Spinal cord (tissue), 10 donors: Measurements from ENCODE around the gene KLF16. TPM values are rescaled to one million over a fixed set of nuclear protein-coding genes. Genes with fewer than 3 reads are reported as not detected.
A peak's percentile ranks its signal among the peaks of the same experiment; 100 is the strongest.

Experiments used
- DNase-seq, 6 donors: peaks; one replicate each; pipeline versions ENCODE4 v3.0.0 to v3.0.0-alpha.2; 2013 to 2015; ENCODE audit warnings: low spot score in 6 of 6, low read depth in 4 of 6
- H3K27ac ChIP-seq: one replicate; pipeline ENCODE4 v1.5.1; 2013; ENCODE audit warnings: low read depth, low read length, control low read depth
- H3K27me3 ChIP-seq: one replicate; pipeline ENCODE4 v1.6.1; 2013; ENCODE audit warnings: low read length; ENCODE audit not compliant: control insufficient read depth, insufficient read depth
- H3K36me3 ChIP-seq: one replicate; pipeline ENCODE4 v1.6.1; 2013; ENCODE audit warnings: low read length; ENCODE audit not compliant: control insufficient read depth, insufficient read depth
- H3K4me1 ChIP-seq: one replicate; pipeline ENCODE4 v1.6.1; 2013; ENCODE audit warnings: low read length; ENCODE audit not compliant: control insufficient read depth, insufficient read depth
- H3K4me3 ChIP-seq: one replicate; pipeline ENCODE4 v1.5.1; 2013; ENCODE audit warnings: low read depth, low read length, control low read depth
- H3K9me3 ChIP-seq: one replicate; pipeline ENCODE4 v1.6.1; 2013; ENCODE audit warnings: low read length; ENCODE audit not compliant: control insufficient read depth, insufficient read depth
- WGBS: methylation state at CpG from one replicate; pipeline ENCODE4 v1.1.5; 2013; ENCODE audit warnings: missing lambda C conversion rate; ENCODE audit not compliant: insufficient coverage; 5-methylcytosine and 5-hydroxymethylcytosine counted together
- polyA plus RNA-seq, 2 donors: library from polyadenylated mRNA; unstranded; fragments of 120-200 nt; gene quantifications; one replicate each; pipeline ENCODE4 v1.2.1, GENCODE V29; 2013; ENCODE audit not compliant: insufficient read length in 2 of 2
- total RNA-seq, 2 donors: library from RNA; depleted of rRNA in 1 of 2; stranded (reverse); fragments of 120-200 nt in 1 of 2; fragments of >200 nt in 1 of 2; gene quantifications; one replicate each; pipeline versions ENCODE4 v1.2.3 to v1.2.4, GENCODE V29; 2013 to 2014
- donor health status: healthy.

KLF16 gene
- total and polyA plus RNA-seq, 4 donors, result 1.8 to 13.4 (median 7.3) TPM

- peaks cover 22% of the 10 kb centered on the region for H3K36me3 ChIP-seq
- peak overlapping the region; percentile 69 for H3K27ac ChIP-seq
- peak overlapping the region; percentile 27 for H3K4me3 ChIP-seq
- no peaks in the 10 kb centered on the region for H3K27me3 ChIP-seq
- WGBS, result 67% methylated on average over 14 of the region's 16 CpGs
- no peaks in the 10 kb centered on the region for H3K9me3 ChIP-seq
- H3K4me1 ChIP-seq, result peaks cover 89% of the 10 kb centered on the region
- DNase-seq, result no peak
Measured at GRCh38 chr19:1857648-1858326, 5.6 kb downstream of the KLF16 start.

GRCh38 chr19:1856698-1857603, 6.4 kb downstream of the KLF16 start:
- H3K27ac ChIP-seq, result peak overlapping the region; percentile 89
- WGBS, result 4% methylated on average over 68 of the region's 73 CpGs
- H3K27me3 ChIP-seq, result no peaks in the 10 kb centered on the region

GRCh38 chr19:1856345-1856697, 7.1 kb downstream of the KLF16 start:
- WGBS, result 37% methylated on average over 5 of the region's 6 CpGs
- H3K27me3 ChIP-seq, result no peaks in the 10 kb centered on the region

More at GRCh38 chr19:1856698-1857603, 6.4 kb downstream of the KLF16 start:
- H3K9me3 ChIP-seq, result no peaks in the 10 kb centered on the region
- H3K36me3 ChIP-seq, result peaks cover 25% of the 10 kb centered on the region
- H3K4me3 ChIP-seq, result peak overlapping the region; percentile 45
- DNase-seq, result peak in 2 of 6 donors; percentile 58 to 74
- H3K4me1 ChIP-seq, result peaks cover 91% of the 10 kb centered on the region

GRCh38 chr19:1855828-1856255, 7.5 kb downstream of the KLF16 start:
- H3K27me3 ChIP-seq, result no peaks in the 10 kb centered on the region
- H3K27ac ChIP-seq, result peak overlapping the region; percentile 89
- WGBS, result 71% methylated on average over 13 of the region's 13 CpGs
- DNase-seq, result peak in 1 of 6 donors; percentile 15
- peak overlapping the region; percentile 45 for H3K4me3 ChIP-seq
- H3K9me3 ChIP-seq, result no peaks in the 10 kb centered on the region
- peaks cover 90% of the 10 kb centered on the region for H3K4me1 ChIP-seq
- H3K36me3 ChIP-seq, result peaks cover 28% of the 10 kb centered on the region

More at GRCh38 chr19:1856345-1856697, 7.1 kb downstream of the KLF16 start:
- H3K9me3 ChIP-seq, result no peaks in the 10 kb centered on the region
- H3K4me1 ChIP-seq, result peaks cover 90% of the 10 kb centered on the region
- peaks cover 27% of the 10 kb centered on the region for H3K36me3 ChIP-seq
- peak overlapping the region; percentile 45 for H3K4me3 ChIP-seq
- peak overlapping the region; percentile 89 for H3K27ac ChIP-seq
- peak in 2 of 6 donors; percentile 21 to 44 for DNase-seq

- 23% methylated on average over 30 of the region's 33 CpGs for WGBS
- Histone ChIP-seq H3K4me1 (peaks cover 86% of the 10 kb centered on the region), H3K9me3 (no peaks in the 10 kb centered on the region), H3K27ac (peak overlapping the region; percentile 89), H3K27me3 (no peaks in the 10 kb centered on the region), H3K36me3 (peaks cover 31% of the 10 kb centered on the region), H3K4me3 (peak overlapping the region; percentile 45)
- peak in 2 of 6 donors; percentile 35 to 78 for DNase-seq
Measured at GRCh38 chr19:1855040-1855827, 8.1 kb downstream of the KLF16 start.

- peaks cover 80% of the 10 kb centered on the region for H3K4me1 ChIP-seq
- peak in 1 of 6 donors; percentile 14 for DNase-seq
- H3K27me3 ChIP-seq, result no peaks in the 10 kb centered on the region
- 72% methylated on average over 33 of the region's 37 CpGs for WGBS
- H3K27ac ChIP-seq, result peak overlapping the region; percentile 82
- no peak overlapping the region for H3K4me3 ChIP-seq
- no peaks in the 10 kb centered on the region for H3K9me3 ChIP-seq
- peaks cover 31% of the 10 kb centered on the region for H3K36me3 ChIP-seq
Measured at GRCh38 chr19:1854542-1855039, 8.8 kb downstream of the KLF16 start.

GRCh38 chr19:1854039-1854541, 9.3 kb downstream of the KLF16 start:
- DNase-seq, result no peak
- Histone ChIP-seq H3K27ac (no peak overlapping the region), H3K36me3 (peaks cover 31% of the 10 kb centered on the region), H3K4me1 (peaks cover 74% of the 10 kb centered on the region), H3K27me3 (no peaks in the 10 kb centered on the region), H3K9me3 (no peaks in the 10 kb centered on the region), H3K4me3 (no peak overlapping the region)
- WGBS, result 75% methylated on average over 12 of the region's 16 CpGs

GRCh38 chr19:1853295-1854038, 9.9 kb downstream of the KLF16 start:
- WGBS, result 30% methylated on average over 23 of the region's 27 CpGs
- DNase-seq, result peak in 1 of 6 donors; percentile 58

More at GRCh38 chr19:1853295-1854038, 9.9 kb downstream of the KLF16 start:
- Histone ChIP-seq H3K4me1 (peaks cover 68% of the 10 kb centered on the region), H3K9me3 (no peaks in the 10 kb centered on the region), H3K27me3 (no peaks in the 10 kb centered on the region), H3K4me3 (no peak overlapping the region), H3K36me3 (peaks cover 31% of the 10 kb centered on the region), H3K27ac (no peak overlapping the region)
